Mucosa of stomach (tissue), 1 donor: ENCODE measurements around the gene KNCN.

ENCODE experiments used
- H3K27me3 ChIP-seq: one replicate; pipeline ENCODE4 v1.7.0; 2013; ENCODE audit warnings: mild to moderate bottlenecking, low read length; ENCODE audit not compliant: control insufficient read depth, insufficient read depth
- H3K36me3 ChIP-seq: one replicate; pipeline ENCODE4 v1.7.0; 2013; ENCODE audit warnings: low read length; ENCODE audit not compliant: control insufficient read depth, insufficient read depth
- H3K4me1 ChIP-seq: one replicate; pipeline ENCODE4 v1.7.0; 2013; ENCODE audit warnings: mild to moderate bottlenecking, low read length; ENCODE audit not compliant: control insufficient read depth, insufficient read depth
- H3K4me3 ChIP-seq: one replicate; pipeline ENCODE4 v1.7.0; 2013; ENCODE audit warnings: low read length
- H3K9ac ChIP-seq: one replicate; pipeline ENCODE4 v1.7.0; 2013; ENCODE audit warnings: mild to moderate bottlenecking, low read length, moderate library complexity
- H3K9me3 ChIP-seq: one replicate; pipeline ENCODE4 v1.7.0; 2013; ENCODE audit warnings: mild to moderate bottlenecking, low read length, moderate library complexity; ENCODE audit not compliant: control insufficient read depth
- donor health status: Pancreatic carcinoma.

The KNCN gene

DNA sequence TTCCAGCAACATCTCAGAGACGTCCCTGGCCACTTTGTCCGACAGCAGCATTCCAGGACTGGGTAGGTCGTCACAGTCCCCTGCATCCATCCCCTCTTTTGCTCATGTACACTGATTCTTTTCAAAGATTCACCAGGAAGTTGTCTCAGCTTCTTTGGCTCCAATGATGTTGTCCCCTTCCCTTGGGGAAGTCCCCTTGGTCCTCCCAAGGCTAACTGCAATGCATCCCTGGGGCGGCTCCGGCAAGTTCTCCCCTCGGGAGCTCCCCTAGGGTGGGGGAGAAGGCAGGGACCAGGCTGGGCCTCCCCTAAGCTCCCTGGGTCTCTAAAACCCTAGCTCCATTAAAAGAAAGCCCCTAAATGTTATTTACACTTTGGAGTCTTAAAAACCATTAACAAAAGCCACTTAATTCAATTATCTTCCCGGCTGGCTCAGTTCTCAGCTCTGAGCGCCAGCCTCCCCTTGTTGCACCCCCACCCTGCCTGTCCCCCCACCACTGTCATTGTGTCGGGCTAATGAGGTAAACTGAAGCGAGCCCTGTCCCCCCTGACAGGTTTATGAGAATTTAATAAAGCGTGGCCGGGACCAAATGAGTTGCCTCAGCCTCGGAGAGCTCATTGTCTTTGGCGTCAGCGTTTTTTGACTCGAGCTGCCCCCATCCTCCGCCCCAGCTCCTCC is 25.3 kb downstream of the KNCN start:
- H3K27me3 ChIP-seq: peaks cover 26% of the 10 kb centered on the region
- no peaks in the 10 kb centered on the region for H3K36me3 ChIP-seq
- H3K9me3 ChIP-seq: no peaks in the 10 kb centered on the region
- peaks cover 33% of the 10 kb centered on the region for H3K4me1 ChIP-seq
- no peak overlapping the region for H3K4me3 ChIP-seq
- no peak overlapping the region for H3K9ac ChIP-seq

GRCh38 chr1:46525253-46525983 is 26.0 kb downstream of the KNCN start:
- Histone ChIP-seq H3K36me3 (no peaks in the 10 kb centered on the region), H3K9me3 (no peaks in the 10 kb centered on the region), H3K27me3 (peaks cover 25% of the 10 kb centered on the region), H3K9ac (no peak overlapping the region), H3K4me3 (no peak overlapping the region), H3K4me1 (peaks cover 33% of the 10 kb centered on the region)

- peaks cover 19% of the 10 kb centered on the region for H3K27me3 ChIP-seq
- H3K4me3 ChIP-seq: no peak overlapping the region
- no peak overlapping the region for H3K9ac ChIP-seq
- no peaks in the 10 kb centered on the region for H3K36me3 ChIP-seq
- no peaks in the 10 kb centered on the region for H3K9me3 ChIP-seq
- H3K4me1 ChIP-seq: peaks cover 33% of the 10 kb centered on the region
Observed at GRCh38 chr1:46524843-46525242, 26.6 kb downstream of the KNCN start.

DNA sequence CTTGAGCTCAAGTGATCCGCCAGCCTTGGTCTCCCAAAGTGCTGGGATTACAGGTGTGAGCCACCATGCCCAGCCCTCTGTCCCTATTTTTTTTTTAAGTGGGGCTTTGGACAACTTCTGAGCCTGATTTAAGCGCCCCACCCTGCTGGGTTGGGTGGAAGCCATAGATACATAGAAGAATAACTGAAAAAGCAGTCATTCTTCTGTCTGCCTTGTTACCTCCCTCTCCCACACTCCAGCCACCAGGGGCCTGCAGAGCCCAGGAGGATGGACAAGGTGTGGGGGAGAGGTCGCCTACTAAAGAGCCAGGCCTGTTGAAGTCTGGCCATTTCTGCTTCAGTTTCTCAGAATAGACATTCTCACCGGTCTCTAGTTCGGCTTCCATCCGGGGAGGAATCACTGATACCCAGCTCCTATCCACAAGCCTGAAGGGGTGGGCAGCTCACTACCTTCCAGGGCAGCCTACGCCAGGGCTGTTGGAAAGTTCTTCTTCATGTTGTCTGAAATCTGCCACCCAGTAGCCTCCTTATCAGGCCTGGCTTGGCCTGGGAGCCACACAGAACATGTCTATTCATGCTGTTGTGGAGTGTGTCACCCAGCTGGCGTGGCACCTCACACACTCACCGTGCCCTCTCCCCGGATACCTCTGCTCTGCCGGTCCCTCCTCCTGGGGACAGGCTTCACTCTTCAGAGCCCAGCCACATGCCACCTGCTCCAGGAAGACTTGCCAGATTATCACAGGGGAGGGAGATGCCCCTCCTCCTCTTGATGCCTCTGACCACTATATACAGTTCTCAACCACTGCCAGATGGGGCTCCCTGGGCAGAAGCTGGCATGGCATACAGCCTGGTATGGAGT is 27.7 kb downstream of the KNCN start:
- H3K4me1 ChIP-seq: peaks cover 33% of the 10 kb centered on the region
- H3K9me3 ChIP-seq: no peaks in the 10 kb centered on the region
- peaks cover 12% of the 10 kb centered on the region for H3K27me3 ChIP-seq
- H3K4me3 ChIP-seq: no peak overlapping the region
- H3K9ac ChIP-seq: no peak overlapping the region
- no peaks in the 10 kb centered on the region for H3K36me3 ChIP-seq

DNA sequence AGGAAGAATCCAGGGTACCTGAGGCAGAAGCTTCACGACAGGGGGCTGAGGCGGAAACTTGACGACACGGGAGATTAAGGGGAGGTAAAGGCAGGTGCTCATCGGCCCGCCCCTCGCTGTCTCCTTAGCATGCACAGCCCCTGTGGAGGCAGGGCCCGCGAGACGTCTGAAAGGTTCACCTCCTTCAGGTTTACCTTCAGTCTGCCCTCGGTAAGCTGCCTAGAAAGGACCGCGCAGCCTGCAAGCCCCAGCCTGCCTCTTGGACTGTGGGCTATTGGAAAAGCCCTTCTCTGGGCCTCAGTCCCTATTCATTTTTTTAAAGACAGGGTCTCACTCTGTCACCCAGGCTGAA is 28.5 kb downstream of the KNCN start:
- peaks cover 37% of the 10 kb centered on the region for H3K4me1 ChIP-seq
- peaks cover 6% of the 10 kb centered on the region for H3K27me3 ChIP-seq
- no peaks in the 10 kb centered on the region for H3K36me3 ChIP-seq
- H3K4me3 ChIP-seq: no peak overlapping the region
- H3K9me3 ChIP-seq: no peaks in the 10 kb centered on the region
- no peak overlapping the region for H3K9ac ChIP-seq

GRCh38 chr1:46522184-46522968 is 29.1 kb downstream of the KNCN start:
- H3K27me3 ChIP-seq: peaks cover 6% of the 10 kb centered on the region
- H3K4me3 ChIP-seq: no peak overlapping the region
- no peaks in the 10 kb centered on the region for H3K9me3 ChIP-seq
- H3K4me1 ChIP-seq: peaks cover 42% of the 10 kb centered on the region
- no peaks in the 10 kb centered on the region for H3K36me3 ChIP-seq
- no peak overlapping the region for H3K9ac ChIP-seq

- H3K9me3 ChIP-seq: no peaks in the 10 kb centered on the region
- H3K36me3 ChIP-seq: no peaks in the 10 kb centered on the region
- H3K4me3 ChIP-seq: no peak overlapping the region
- no peaks in the 10 kb centered on the region for H3K27me3 ChIP-seq
- H3K9ac ChIP-seq: no peak overlapping the region
- peaks cover 45% of the 10 kb centered on the region for H3K4me1 ChIP-seq
Observed at GRCh38 chr1:46521414-46521813, 30.0 kb downstream of the KNCN start.

DNA sequence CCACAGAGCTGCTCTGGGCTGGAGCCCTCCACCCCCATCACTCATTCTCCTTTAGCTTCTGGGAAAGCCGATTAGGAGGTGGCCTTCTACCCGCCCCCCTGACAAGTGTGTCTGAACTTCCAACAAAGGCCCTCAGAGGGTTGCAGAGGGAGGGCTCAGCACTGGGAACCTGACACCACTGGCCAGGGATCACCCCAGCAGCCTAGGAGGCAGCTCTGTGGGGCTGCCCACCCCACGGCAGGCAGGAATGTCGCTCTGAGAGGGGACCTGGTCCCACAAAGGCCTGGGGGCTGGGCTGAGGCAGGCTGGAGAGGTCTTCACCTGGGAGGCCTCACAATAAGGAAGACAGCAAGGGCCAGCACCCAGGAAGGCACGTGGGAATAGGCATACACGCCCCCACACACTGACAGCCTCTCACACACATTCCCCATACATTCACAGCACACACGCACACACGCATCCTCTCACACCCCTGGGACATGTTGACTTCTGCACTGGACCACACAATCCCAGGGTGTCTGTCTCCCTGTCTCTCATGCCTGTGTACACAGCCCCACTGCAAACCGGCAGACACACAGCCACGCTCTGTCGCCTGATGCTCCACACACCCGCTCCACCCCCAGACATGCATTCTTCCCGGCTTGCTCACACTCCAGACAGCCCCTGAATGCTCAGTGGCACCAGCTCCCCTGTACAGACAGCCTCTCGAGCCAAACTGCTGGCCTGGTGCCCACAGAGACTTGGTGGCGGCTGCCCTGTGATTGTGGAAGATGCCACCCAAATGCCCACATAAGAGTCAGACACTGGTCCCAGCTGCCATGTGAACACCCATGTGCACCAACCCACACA is 31.2 kb downstream of the KNCN start:
- no peak overlapping the region for H3K4me3 ChIP-seq
- no peaks in the 10 kb centered on the region for H3K36me3 ChIP-seq
- no peaks in the 10 kb centered on the region for H3K9me3 ChIP-seq
- H3K4me1 ChIP-seq: peaks cover 47% of the 10 kb centered on the region
- H3K9ac ChIP-seq: no peak overlapping the region
- H3K27me3 ChIP-seq: no peaks in the 10 kb centered on the region

GRCh38 chr1:46519209-46519608 is 32.2 kb downstream of the KNCN start:
- Histone ChIP-seq H3K27me3 (no peaks in the 10 kb centered on the region), H3K9ac (no peak overlapping the region), H3K4me1 (peaks cover 44% of the 10 kb centered on the region)

DNA sequence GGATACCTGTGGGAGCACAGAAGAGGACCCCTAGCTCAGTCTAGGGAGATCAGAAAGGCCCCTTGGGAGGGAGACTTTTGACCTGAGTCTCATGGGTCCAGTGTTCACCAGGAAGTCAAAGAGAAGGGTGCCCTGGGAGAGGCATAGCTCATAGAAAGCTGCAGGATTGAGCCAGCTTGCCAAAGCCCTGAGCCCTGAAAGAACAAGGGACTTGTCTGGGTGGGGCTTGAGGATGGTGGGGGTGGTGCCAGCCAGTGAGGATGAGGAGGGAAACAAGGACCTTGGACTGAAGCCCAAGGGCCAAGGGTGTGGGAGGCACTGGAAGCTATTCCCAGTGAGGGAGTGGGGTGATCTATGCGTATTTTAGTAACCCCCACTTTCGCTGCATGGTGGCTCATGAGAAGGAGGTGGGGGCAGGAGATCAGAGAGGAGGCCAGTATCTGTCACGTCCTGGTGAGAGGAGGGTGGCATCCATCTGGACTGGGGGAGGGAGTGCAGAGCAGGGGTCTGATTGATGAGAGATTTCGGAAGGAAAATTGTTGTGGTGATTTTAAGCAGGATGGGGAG is 33.4 kb downstream of the KNCN start:
- no peaks in the 10 kb centered on the region for H3K36me3 ChIP-seq
- H3K4me1 ChIP-seq: peaks cover 33% of the 10 kb centered on the region
- no peaks in the 10 kb centered on the region for H3K27me3 ChIP-seq
- no peak overlapping the region for H3K9ac ChIP-seq
- no peaks in the 10 kb centered on the region for H3K9me3 ChIP-seq
- H3K4me3 ChIP-seq: no peak overlapping the region

More at GRCh38 chr1:46519209-46519608, 32.2 kb downstream of the KNCN start:
- no peak overlapping the region for H3K4me3 ChIP-seq
- no peaks in the 10 kb centered on the region for H3K36me3 ChIP-seq
- no peaks in the 10 kb centered on the region for H3K9me3 ChIP-seq
